NCI-H187 treated with DMSO at 0.1 percent for 48 hours (cell line): Measurements from ENCODE around the gene HSPE1.
"Not testable (repeated sequence)": the region's sequence is repeated elsewhere in the genome, so short reads cannot be mapped to it uniquely, and the experiment has no call there.

ENCODE experiments used
- DNase-seq: peaks from one replicate; lab custom pipeline; 2025; lab: John Stamatoyannopoulos, UW

HSPE1 gene

DNA sequence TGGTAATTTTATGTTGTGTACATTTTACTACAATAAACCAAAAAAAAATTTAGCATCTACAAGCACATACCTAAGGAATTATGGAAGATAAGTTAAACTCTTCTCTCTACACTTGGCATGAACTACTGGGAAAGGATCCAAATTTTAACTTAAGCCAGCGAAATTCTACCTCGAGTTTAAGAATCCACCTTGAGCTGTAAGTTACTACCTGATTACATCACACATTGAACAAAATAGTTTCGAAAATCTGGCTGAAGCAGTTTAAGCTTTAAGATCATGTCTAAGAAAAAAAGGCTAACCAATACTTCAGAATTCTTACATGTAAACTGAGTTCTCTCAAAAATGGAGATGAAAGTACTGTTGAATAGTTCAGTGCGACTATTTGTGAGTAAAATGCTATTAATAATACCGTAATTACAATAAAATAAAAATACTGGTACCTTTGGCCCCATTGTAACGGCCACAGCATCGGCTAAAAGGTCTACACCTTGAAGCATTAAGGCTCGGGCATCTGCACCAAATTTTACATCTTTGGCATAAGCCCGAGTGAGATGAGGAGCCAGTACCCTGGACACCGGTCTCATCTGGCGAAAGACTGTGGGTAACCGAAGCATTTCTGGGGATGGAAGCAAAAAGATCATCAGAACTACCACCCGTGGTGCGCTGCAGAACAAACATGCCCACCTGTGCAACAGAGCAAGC is 1.8 kb upstream of the HSPE1 start:
- no peak for DNase-seq

DNA sequence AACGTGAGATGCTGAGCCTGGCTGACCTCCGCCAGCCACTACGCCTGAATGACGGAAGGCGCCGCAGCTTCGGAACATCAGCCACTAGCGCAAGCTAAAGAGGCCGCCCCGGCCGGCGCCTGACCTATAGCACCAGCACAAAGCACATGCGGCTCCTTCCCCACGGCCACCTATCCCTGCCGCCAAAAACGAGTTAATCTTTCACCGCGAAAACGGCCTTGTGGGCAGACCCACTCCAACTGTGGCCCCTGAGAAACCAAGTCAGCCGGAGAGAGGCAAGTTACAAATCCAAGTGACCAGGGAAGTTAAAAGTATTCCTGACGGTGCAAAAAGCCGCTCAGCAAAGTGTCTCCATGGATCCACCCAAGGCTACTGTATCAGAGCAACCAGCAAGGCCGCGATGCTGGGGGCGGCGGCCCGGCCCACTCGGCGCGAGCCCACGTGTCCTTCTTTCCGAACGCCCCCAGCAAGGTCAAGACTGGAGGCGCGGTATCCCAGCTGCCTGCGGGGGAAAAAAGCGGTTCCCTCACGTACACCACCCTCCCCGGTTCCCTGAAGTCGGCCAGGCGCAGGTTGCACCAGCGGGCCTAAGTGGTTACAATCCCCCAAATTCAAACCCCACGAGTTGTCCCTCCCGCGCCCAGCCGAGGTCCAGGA is 1.1 kb upstream of the HSPE1 start:
- no peak for DNase-seq

GRCh38 chr2:197500503-197501131 is 438 bp downstream of the HSPE1 start:
- no peak for DNase-seq

- no peak for DNase-seq
Measured at GRCh38 chr2:197502201-197502600, 2.0 kb downstream of the HSPE1 start.

DNA sequence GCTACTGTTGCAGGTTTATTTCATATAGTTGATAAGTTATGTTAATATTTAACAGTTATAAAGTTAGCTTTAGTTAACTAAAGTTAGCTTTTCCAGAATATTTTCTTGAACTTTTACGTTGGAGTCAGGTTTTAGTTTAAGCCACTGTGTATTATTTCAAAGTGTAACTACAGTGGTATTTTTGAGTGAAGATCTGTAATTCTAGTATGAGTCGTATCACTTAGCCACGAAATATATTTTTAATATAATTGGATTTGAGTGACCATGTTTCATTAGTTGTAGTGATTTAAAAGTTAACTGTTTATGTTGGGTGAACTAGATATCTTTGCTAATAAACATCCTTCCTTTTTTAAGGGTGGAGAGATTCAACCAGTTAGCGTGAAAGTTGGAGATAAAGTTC is 2.5 kb downstream of the HSPE1 start:
- DNase-seq, result no peak

DNA sequence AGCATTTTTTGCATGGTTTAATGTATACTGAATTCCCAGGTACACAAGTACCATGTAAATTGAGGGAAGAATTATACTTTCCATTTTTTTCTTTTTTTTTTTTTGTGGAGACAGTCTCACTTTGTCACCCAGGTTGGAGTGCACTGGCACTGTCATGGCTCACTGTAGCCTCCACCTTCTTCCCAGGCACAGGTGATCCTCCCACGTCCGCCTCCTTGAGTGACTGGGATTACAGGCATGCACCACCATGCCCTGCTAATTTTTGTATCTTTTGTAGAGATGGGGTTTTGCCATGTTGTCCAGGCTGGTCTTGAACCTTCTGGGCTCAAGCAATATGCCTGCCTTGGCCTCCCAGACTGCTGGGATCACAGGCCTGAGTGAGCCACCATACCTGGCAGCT is 3.8 kb downstream of the HSPE1 start:
- DNase-seq, result no peak

DNA sequence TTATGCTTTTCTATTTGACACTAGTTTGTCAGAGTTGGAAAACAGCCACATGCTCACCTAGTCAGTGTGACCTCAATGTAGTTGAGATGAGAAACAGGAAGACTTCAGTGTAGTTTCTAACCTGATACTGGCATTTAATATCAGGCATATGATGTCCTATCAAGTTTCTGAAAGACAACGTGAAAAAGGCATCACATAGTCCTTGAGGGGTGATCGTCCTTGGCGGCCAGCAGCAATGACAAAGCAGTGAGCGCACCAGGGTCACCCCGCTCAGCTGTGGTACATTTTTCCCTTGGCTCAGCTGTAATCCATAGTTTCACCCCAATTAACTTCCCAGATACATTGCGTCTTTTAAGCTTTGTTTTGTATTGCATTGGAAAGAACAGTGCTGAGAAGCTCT is 4.3 kb downstream of the HSPE1 start:
- no peak for DNase-seq

- DNase-seq, result no peak
Measured at GRCh38 chr2:197506658-197507057, 6.5 kb downstream of the HSPE1 start.

- no peak for DNase-seq
Measured at GRCh38 chr2:197513915-197514314, 13.7 kb downstream of the HSPE1 start.

DNA sequence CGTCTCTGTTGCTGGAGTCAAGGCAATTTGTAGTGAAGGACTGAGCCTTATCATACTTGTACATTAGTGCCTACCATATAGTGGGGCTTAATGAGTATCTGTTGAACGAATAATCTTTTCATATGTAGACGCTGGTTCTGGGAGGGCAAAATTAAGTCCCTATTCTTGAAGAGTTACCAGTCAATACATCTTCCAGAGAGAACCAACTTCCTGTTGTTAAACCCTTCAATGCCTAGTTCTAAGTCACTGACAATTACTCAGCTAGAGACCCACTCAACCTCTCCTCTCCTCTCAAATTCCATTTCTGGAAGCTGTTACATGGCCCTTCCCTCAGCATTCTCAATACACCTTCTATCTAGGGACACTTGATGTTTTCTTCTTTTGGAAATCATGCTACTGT is 14.6 kb downstream of the HSPE1 start:
- DNase-seq, result peak; percentile 10

GRCh38 chr2:197515315-197515738 is 15.1 kb downstream of the HSPE1 start:
- no peak for DNase-seq

- DNase-seq, result peak; percentile 20
Measured at GRCh38 chr2:197515739-197516392, 15.7 kb downstream of the HSPE1 start, which contains the start of gene MOB4. TSS of gene MOB4 (plus strand) at chr2:197516066. CDS start at chr2:197516087, 21 bp downstream.

- no peak for DNase-seq
Measured at GRCh38 chr2:197516393-197516761, 16.2 kb downstream of the HSPE1 start.

DNA sequence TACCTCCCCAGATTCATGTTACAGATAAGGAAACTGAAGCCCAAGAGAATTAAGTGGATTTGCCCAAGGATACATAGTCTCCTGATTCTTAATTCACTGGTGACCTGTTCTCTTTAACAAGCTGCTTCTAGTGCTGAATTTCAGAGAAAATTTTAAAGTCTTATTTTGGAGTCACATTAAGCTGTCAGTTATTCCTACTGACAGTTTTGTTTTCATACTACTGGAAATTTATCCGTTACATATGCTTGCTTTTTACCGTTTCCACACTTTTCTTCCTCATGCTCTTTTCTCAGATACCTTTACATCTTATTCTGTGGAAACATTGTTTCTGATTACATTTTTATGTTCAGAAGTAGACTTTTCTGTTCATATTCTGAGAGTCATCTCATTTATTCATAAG is 17.0 kb downstream of the HSPE1 start:
- no peak for DNase-seq

DNA sequence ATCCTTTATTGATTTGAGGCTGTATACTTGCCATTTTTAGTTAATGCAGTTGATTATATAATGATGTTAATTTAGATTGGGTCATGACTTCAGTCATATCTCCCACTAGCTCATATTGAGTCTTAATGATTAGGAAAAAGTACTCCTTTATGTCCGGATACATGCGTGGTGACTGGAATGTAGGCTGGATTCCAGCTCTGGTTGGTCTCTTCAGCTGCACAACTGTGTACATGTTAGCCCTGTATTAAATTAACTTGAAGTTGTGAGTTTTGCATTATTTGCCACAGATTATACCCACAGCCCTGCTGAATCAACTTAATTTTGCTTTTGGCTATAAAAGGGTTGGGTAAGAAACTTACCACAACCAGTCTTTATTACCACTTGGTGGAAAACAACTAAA is 38.2 kb downstream of the HSPE1 start:
- no peak for DNase-seq

GRCh38 chr2:197539734-197540133 is 39.6 kb downstream of the HSPE1 start:
- no peak for DNase-seq

DNA sequence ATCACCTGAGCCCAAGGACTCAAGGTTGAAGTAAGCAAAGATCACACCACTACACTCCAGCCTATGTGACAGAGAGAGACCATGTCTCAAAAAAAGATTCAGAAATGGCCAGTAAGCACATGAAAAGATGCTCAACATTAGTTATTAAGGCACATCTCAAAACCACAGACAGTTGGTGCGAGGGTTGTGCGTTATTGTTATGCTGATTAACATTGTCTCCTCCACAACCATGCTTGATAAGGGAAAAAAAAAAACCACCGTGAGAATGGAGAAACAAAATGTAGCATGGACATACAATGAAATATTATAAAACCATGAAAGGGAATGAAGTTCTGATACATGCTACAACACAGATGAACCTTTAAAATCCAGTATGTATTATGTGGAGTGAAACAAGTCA is 43.0 kb downstream of the HSPE1 start:
- no peak for DNase-seq

- DNase-seq, result no peak
Measured at GRCh38 chr2:197547163-197547900, 47.2 kb downstream of the HSPE1 start.

- no peak for DNase-seq
Measured at GRCh38 chr2:197548582-197548981, 48.4 kb downstream of the HSPE1 start.

DNA sequence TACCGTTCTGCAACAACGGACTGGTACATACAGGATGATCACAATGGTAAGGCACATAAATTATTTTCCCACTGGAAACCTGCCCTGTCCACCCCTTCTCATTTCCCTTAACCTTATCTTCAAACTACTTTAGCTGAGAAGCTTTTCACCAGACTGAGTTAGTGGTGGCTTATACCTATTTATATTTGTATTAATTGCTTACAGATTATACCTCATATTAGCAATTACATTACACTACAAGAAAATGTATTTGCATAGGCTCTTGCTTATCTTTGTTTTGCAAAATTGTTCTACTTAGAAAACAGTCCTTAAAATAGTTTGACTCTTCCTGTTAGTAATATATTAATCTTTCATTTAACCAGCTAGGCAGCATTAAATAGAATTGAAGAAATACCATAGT is 51.1 kb downstream of the HSPE1 start:
- not testable (repeated sequence) for DNase-seq
